HG02623 (cell line): Measurements from ENCODE around the gene STRC.
"Not testable (repeated sequence)": the region's sequence is repeated elsewhere in the genome, so short reads cannot be mapped to it uniquely, and the experiment has no call there.

ENCODE experiments used
- ATAC-seq: cut with Tn5 transposase; IDR thresholded peaks from one replicate; pipeline ENCODE4 v1.9.1; 2021; ENCODE audit warnings: moderate library complexity; ENCODE audit not compliant: unreplicated experiment

Gene STRC

GRCh38 chr15:43566615-43567014, 52.0 kb downstream of the STRC start:
- ATAC-seq: not testable (repeated sequence)

GRCh38 chr15:43563793-43564192, 54.8 kb downstream of the STRC start:
- not testable (repeated sequence) for ATAC-seq

- ATAC-seq: not testable (repeated sequence)
These were observed 55.8 kb downstream of the STRC start for GRCh38 chr15:43562753-43563152.

- ATAC-seq: no peak
These were observed 65.6 kb downstream of the STRC start for GRCh38 chr15:43552986-43553385.

GRCh38 chr15:43552256-43552655, 66.3 kb downstream of the STRC start:
- no peak for ATAC-seq

- ATAC-seq: no peak
These were observed 67.9 kb downstream of the STRC start for GRCh38 chr15:43550527-43551363.
